GM12865 (cell line): ENCODE data around the gene CALHM2.

ENCODE experiments used
- DNase-seq: peaks from one replicate; pipeline ENCODE4 v3.0.0; 2010; ENCODE audit warnings: low read depth
- H3K4me3 ChIP-seq: 2 replicates; pipeline ENCODE4 v1.5.1; 2011; ENCODE audit warnings: mild to moderate bottlenecking, low read depth, low read length, control low read depth
- TF ChIP-seq, protein P1 (sequence below): IDR thresholded peaks from 2 replicates; pipeline ENCODE4 v1.5.1; 2011; ENCODE audit warnings: low read length, control low read depth, low read depth, inconsistent platforms; ENCODE audit not compliant: insufficient read depth; ENCODE audit errors: missing control alignments

The CALHM2 gene

GRCh38 chr10:103475437-103475836 lies 23.3 kb upstream of the CALHM2 start:
- no peak for DNase-seq
- TF ChIP-seq, protein P1, sequence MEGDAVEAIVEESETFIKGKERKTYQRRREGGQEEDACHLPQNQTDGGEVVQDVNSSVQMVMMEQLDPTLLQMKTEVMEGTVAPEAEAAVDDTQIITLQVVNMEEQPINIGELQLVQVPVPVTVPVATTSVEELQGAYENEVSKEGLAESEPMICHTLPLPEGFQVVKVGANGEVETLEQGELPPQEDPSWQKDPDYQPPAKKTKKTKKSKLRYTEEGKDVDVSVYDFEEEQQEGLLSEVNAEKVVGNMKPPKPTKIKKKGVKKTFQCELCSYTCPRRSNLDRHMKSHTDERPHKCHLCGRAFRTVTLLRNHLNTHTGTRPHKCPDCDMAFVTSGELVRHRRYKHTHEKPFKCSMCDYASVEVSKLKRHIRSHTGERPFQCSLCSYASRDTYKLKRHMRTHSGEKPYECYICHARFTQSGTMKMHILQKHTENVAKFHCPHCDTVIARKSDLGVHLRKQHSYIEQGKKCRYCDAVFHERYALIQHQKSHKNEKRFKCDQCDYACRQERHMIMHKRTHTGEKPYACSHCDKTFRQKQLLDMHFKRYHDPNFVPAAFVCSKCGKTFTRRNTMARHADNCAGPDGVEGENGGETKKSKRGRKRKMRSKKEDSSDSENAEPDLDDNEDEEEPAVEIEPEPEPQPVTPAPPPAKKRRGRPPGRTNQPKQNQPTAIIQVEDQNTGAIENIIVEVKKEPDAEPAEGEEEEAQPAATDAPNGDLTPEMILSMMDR = no peak
- H3K4me3 ChIP-seq = no peak overlapping the region

GRCh38 chr10:103474077-103474476 lies 21.9 kb upstream of the CALHM2 start:
- DNase-seq = no peak
- TF ChIP-seq, protein P1 = no peak
- H3K4me3 ChIP-seq = no peak overlapping the region

DNA sequence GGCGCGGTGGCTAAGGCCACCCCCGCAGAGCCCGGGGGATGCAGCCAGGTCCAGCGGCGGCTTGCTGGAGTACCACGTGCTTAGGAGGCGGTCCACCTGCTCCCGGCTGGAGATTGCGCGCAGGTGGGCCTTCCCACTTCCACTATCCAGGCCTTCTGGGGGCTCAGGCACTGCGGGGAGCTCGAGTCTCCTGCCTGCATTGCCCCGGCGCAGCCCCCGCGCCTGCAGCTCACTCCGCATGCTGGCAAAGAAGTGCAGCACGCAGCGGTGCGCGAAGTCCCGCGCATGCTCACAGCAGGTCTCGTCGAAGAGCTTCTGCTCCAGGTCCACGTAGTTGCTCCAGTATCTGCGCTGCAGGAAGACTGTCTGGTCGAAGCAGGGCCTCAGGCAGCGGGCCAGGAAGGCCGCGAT lies 21.1 kb upstream of the CALHM2 start:
- TF ChIP-seq, protein P1 = no peak
- H3K4me3 ChIP-seq = no peak overlapping the region
- DNase-seq = no peak

DNA sequence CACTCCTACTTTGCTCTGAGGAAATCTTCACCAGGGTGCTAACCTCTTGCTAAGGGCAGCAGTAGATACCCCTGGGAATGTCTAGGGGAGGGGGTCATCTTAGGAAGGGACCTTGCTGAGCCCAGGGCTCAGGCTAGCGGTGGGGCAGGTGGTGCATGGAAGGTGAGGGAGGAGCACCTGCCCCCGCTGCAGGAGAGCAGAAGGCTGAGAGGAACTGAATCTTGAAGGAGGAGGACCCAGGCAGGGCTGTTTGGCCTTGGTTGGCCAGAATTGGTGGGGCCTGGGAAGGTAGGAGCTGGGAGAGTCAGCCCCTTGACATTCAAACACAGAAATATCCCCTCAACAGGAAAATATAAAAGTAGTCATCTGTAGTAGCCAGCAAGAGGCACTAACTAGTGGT lies 19.8 kb upstream of the CALHM2 start:
- DNase-seq = peak; percentile 88
- TF ChIP-seq, protein P1 = no peak
- peak overlapping the region; percentile 60 for H3K4me3 ChIP-seq

- TF ChIP-seq, protein P1 = no peak
- peak overlapping the region; percentile 60 for H3K4me3 ChIP-seq
- DNase-seq = peak; percentile 98
Observed at GRCh38 chr10:103470761-103471653, 18.8 kb upstream of the CALHM2 start.

GRCh38 chr10:103469201-103469600 lies 17.0 kb upstream of the CALHM2 start:
- peak; percentile 59 for DNase-seq

More at GRCh38 chr10:103469201-103469600, 17.0 kb upstream of the CALHM2 start:
- TF ChIP-seq, protein P1 = no peak
- H3K4me3 ChIP-seq = no peak overlapping the region
